ENCODE results near the gene TBC1D16.

The TBC1D16 gene

DNA sequence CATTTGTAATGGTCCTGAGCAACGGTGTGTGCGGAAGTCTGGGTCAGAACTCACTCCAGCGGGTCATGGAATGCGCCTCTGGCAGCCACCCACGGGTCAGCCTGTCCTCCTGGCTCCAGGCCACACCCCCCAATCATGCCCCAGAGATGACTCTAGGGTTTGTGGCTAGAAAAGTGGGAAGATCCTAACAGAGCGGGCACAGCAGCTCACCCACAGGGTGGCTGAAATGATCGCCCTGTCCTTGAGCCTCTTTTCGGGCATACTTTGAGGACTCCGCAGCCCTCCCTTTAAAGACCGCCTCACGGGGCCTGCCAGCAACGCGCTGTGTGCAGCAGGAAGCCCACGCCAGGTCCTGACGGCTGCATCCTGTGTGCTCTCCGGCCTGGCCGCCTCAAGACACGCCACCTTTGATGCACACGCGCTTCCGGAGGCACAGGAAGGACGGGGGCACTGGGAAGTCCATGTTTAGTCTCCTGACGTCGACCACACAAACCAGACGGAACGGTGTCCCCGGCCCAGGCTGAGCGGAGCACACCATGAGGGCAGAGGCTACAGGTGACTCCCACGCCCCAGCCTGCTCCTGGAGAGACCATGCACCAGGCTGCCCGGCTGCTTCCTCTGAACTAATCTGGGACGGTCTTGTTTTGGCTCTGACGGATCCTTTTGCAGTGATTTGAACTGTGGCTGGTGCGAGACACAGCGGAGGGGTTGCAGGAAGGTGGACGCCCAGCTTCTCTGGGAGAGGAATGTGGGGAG lies 92.9 kb downstream of the TBC1D16 start:
- in situ Hi-C loops (cut with MboI; ENCODE audit: low sequenced_read_pairs): no loop called here

DNA sequence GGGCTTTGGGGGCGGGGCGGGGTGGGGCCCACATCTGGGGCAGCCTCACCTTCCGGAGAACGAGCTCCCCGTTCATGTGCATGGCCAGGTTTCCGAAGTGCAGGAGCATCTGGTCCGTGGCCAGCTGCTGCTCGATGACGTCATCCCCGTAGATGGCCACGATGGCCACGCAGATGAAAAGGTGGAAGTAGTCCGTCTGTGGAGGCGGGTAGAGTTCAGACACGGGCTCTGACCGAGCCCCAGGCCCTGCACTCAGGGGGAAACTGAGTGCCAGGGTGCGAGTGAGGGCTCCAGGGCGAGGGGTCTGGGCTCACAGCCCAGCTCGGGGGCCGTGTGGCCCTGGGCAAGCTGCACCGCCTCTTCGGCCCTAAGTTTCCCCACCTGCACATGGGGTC lies 93.7 kb downstream of the TBC1D16 start:
- in situ Hi-C loops (cut with MboI; ENCODE audit: low sequenced_read_pairs): no loop called here

DNA sequence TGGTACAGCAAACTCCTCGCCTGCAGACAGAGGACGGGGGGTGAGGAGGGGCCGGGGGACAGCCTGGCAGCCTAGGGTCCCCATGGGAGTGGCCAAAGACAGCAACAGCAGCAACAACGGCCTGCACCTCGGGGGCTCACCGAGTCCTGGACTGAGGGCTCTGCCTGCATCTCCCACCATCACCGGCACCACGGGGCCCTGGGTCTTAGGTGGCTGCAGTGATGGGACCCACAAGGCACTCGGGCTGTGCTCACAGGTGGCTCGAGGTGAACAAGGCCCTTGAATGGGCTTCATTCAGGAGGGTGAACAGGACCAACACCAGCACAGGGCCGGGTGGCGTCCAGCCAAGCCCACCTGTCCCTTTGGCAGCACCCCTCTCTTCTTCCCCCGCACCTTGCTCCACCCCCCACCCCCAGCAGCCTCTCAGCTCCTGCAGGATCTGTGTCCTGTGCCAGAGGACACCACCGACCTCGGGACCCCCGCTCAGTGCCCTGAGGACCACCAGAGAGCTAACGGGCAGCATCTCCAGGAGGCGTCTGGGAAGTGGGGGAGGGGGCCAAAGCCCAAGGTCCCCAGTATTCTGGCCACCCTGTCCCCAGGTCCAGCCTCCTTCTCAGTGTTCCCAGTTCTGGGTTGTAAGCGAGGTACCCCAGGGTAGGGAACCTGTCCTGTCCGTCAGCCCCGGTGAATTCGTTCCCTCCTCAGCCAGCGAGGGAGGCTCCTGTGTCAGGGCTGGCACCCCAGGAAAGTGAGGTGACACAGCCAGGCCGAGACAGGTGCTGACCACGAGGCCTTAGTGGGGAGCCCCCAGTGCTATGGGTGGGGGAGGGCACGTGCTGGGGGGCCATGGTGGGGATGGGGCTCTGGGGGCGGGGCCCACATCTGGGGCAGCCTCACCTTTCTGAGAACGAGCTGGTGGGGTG lies 94.3 kb downstream of the TBC1D16 start:
- in situ Hi-C loops (cut with MboI; ENCODE audit: low sequenced_read_pairs): no loop called here

DNA sequence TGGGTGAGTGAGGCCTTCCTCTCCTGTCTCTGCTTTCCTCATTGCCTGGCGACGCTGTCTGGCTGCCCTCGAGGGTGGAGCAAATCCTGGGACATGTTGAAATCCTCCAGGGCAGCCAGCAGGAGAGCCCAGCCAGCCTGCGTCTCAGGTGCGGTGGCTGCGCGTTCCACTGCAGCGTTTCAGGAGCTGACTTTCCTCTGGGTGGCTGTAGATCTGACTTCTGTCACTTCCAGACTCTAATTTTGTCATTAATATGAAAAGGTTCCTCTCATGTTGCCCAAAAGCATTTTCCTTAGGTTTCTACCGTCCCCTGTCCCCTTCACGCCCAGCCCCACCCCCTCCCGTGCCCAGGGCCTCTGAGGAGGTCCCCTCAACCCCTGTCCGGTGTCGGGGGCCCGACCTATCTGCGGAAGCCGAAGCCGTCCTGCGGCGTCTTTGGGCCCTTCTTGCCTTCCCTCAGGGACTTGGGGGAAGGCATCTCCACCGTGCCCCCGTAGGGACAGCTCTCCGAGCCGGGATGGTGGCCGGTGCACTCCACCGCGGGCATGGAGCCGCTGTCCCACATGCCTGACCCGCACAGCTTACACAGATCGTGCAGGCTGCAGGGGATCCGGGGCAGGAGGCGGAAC lies 95.1 kb downstream of the TBC1D16 start:
- in situ Hi-C loops (cut with MboI; ENCODE audit: low sequenced_read_pairs): no loop called here

DNA sequence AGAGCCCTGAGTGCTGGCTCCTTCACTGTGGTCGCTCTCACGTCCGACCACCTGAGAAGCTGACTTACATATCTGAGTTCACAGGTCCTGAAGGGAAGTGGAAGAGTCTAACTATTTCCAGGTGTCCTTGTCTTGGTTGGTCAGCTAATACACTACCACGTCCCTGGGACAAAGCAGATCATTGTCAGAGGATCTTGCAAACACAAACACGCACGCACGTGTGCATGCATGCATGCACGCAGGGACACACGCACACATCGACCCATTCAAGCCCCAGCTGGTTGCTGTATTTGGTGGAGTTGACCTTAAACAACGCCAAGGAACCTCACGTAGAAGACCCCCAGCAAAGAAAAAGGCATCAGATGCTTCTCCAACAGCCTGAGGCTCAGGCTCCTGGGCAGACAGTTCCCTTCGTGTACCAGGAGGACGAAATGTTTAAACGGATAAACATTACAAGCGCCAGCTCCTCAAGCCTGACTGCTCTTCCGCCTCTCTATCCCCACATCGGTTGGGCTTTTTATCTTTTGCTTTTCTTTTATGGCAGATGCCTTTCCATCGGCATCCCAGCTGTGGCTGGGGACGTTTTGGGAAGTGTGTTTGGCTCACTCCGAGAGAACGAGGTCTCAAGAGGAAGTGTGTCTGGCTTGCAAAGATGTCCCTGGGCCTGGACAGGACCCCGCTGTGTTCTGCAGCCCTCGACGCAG lies 95.8 kb downstream of the TBC1D16 start:
- in situ Hi-C loops (cut with MboI; ENCODE audit: low sequenced_read_pairs): no loop called here

DNA sequence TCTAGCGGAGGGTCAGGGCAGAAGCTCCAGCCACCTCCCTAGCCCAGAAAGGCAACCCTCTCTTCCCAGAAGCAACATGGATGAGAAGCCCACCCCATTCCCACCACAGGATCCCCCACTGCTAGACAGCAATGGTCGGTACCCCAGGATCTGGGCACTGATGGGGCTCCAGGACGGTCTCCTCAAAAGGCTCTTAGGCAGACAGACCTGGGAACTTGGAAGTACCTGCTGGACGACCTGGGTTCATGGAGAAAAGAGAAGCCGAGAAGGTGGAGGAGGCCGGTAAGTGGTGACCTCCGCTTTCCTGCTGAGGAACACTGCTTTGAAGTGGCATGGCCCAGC lies 96.6 kb downstream of the TBC1D16 start:
- in situ Hi-C loops (cut with MboI; ENCODE audit: low sequenced_read_pairs): no loop called here

DNA sequence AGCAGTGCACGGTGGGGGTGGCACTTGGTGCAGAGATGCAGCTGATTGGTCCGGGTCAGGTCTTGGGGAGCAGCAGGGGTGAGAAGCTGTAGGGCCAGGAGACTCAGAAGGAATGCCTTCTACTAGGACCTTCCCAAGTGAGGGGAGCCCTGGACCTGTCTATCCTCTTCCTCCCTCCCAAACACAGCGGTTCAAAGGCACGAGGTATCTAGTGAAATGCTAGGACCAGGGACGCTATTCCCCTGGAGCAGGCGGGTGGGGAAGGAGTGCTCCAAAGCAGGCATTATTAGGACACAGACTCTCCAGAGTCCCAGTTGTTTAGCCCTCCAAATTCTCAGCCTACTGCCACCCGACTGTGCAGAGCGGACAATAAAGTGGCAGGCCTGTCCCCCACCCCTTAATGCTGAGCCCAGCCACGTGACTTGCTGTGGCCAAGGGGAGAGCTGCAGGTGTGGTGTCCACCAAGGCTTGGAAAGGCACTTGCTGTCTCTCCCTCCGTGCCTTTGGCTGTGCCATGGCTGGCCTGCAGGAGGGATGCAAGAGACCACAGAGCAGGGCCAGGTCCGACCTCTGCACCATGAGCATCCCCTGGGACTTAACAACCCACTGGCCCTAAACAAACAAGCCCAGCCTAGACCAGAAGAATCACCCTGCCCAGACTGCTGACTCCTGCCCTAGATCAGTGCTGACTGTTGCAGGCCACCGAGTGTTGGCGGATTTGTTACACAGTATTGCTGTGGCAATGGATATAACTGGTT lies 97.2 kb downstream of the TBC1D16 start:
- in situ Hi-C loops (cut with MboI; ENCODE audit: low sequenced_read_pairs): no loop called here

DNA sequence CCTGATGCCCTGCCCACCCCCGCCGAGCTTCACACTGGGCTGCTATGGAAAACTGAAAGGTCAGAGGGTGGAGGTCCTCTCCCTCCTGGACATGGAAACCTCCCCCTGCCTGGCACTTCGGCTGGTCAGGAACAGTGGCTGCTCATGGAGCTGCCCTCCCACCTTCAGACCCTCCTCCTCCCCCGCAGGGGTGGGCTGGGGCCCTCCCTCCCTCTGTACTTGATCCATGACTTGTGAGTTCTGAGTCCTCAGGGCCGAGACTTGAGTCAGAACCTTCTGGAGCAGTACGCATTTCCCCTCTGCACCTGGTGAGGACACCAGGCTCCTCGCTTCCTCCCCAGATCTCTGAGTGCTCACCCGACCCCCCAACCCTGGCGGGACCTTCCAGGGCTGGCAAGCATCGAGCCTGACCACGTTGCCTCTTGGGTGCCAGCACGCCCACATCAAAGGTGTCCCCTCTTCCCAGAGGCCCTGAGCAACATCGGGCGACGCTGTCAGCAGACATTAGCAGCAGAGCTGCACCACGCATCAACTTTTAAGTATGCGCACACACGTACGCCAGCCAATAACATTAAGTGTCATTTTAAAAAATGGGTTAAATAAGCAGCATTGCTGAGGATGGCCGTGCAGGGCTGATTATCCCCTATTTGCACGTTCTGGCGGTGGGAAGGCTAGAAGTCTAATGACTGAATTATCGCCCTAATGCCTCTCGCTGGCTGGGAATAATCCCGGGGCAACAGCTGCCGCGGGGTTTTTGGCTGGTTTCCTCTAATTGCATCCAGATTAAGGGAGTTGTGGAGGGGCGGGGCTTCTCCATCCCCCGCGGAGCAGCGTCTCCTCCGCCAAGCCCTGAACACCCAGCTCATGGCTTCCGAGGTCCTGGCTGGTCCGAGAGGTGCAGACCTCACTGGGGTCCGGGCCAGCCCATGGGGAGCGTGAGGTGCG lies 98.0 kb downstream of the TBC1D16 start:
- in situ Hi-C loops (cut with MboI; ENCODE audit: low sequenced_read_pairs): no loop called here

DNA sequence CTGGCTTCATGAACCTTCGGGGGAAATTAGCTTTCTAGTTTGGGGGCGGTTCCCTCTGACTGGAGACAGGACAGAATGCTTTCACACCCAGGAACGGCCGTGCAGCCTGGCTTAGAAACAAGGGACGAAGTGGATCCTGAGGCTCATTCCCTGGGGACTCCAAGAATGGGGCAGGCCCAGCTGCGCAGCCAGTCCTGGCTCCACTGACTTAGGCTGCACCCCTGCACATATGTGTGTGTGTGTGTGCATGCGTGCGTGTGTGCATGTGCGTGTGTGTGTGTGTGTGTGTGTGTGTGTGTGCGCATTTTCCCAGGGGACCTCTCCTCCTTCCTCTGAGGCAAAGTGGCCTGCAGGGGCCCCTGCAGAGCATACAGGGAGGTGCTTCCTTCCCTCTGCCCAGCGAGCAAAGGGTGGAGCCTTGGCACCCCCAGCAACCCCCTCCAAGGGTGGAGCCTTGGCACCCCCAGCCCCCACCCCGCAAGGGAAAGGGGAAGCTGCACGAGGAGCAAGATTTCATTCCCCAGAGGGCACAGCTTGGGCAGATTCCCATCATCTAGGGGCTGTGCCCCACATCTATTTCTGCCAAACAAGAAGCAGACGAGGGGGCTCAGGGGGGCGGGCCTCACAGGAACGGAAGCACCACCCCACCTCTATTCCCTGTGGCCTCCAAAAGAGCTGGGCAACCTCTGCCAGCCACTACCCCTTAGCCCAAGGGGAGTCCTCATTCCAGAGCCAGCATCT lies 98.9 kb downstream of the TBC1D16 start:
- in situ Hi-C loops (cut with MboI; ENCODE audit: low sequenced_read_pairs): no loop called here

DNA sequence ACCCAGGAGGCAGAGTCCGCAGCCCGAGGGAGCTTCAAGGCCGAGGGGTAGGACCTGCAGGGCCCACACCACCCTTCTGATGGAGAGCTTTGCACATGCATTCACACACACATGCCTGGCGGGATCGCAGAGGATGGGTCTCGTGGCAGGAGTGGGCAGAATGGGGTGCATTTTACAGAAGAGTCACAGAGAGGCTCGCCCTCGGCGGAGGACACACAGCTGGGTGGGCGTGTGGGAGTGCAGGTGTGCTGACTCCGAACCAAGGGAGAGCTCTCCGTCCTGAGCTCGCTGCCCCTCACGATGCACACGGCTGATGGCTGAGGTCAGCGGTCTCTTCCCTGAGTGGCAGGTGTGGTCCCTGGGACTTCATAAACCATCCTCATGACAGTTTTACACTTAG lies 99.6 kb downstream of the TBC1D16 start:
- in situ Hi-C loops (cut with MboI; ENCODE audit: low sequenced_read_pairs): no loop called here

DNA sequence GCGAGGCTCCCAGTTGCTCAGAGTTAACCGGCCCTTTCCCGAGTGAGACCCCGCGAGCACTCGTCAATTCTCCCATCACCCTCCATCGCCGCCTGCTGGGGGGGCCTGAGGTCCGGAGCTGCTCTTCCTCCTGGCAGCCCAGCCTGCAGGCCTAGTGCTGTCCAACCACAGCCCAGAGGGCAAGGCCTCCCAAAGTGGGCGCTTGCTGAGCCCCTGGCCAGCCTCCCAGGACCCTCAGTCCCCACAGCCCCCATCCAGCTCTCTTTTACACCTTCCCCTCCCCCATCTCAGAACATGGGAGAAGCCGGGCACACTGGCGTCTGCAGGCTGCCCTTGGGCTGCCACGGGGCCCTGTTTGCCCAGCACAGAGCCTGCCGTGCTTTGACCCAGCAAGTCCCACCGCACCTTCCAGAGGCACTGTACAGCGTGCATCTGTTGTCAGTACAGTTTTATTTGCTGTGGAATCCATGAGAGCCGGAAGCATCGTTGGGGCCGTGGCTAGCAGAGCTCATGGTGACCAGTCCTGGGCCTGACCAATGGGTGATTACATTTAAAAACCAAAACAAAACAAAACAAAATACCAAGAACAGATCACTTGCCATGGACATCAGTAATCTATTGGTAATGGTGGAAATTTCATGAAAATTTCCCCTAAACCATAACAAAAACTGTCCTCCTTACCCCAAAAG lies 100.3 kb downstream of the TBC1D16 start:
- in situ Hi-C loops (cut with MboI; ENCODE audit: low sequenced_read_pairs): no loop called here

DNA sequence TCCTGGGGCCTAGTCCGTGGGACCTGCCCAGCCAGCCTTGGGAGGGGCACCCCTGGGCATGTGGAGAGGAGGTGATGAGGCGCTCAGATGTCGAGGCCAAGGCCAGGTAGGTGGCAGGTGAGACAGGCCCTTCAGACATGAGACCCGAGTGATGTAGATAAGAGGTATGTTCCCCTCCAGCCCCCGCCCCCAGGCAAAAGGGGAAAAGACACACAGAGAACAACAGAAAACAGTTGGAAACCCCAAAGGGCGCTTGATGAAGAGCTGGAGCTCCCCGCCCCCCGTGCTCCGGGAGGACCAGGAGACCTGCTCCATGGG lies 101.1 kb downstream of the TBC1D16 start:
- in situ Hi-C loops (cut with MboI; ENCODE audit: low sequenced_read_pairs): no loop called here

DNA sequence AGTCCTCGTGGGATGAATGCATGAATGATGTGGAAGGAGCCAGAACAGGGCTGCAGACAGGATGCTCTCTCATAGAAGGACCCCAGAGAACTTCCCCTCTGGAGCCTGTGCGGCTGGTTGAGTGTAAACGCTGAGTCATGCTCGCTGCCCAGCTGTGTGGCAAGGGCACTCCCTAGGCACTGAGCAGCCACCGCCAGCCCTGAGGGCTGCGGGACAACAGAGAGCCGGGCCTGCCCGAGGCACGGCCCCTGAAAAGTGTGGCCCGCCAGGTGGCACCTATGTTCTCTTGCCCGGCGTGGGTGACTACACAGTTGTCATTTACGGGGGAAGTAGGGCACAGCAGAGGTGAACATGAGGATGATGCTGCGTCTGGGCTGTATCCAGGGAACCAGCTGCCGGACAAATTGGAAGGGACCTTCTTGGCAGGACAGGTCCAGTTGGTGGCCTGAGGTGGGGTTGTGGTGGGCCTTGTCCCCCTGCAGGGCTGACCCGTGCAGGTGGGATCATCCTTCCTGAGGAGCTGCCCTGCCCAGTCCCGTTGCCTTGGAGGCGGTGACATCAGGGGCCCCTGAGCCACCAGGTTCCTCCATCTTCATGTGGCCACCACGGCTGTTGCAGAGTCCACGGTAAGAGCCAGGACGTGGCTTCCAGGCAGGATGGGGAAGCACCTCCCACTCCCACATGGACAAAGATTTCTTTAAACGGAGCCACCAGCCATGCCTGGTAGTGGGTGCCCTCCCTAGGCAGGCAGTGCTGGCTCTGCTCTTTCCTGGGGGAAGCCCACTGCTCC lies 101.6 kb downstream of the TBC1D16 start:
- in situ Hi-C loops (cut with MboI; ENCODE audit: low sequenced_read_pairs): no loop called here

DNA sequence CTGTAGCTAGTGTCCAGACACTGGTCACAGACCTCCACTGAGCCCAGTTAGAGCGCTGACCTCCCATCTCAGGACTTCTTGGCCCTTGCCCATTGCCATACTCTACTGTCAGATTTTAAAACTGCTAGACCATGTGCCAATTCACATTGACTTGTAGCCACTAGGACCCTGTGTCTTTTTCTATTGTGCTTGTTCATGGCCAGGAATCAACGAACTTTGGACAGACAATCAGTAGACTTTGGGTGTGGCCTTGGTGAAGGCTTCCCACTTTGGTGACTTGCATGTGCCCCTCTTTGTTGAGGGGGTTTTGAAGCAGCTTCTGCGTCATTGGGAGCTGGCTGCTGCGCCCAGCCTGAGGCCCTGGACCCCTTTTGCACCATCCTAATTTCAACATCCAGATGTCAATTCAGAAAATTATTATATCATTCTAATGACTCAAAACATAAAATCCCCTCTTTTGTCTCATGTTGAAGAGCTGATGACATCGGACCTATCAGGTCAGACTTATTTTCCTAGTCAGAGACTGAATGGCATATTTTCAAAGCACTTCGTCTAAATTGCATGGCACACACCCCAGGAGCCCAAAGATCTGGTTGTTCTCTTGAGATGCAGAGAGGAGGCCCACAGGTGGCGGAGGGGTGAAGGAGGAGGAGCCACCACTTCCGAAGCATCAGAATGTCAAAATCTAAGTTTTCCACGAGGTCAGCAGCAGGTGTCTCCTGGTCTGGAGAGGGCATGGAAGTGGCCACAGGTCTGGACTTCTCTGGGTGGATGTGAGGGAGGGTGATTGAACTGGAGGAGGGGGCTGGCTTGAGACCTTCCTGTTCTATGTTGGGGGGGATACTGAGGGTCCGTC lies 103.0 kb downstream of the TBC1D16 start:
- in situ Hi-C loops (cut with MboI; ENCODE audit: low sequenced_read_pairs): no loop called here

DNA sequence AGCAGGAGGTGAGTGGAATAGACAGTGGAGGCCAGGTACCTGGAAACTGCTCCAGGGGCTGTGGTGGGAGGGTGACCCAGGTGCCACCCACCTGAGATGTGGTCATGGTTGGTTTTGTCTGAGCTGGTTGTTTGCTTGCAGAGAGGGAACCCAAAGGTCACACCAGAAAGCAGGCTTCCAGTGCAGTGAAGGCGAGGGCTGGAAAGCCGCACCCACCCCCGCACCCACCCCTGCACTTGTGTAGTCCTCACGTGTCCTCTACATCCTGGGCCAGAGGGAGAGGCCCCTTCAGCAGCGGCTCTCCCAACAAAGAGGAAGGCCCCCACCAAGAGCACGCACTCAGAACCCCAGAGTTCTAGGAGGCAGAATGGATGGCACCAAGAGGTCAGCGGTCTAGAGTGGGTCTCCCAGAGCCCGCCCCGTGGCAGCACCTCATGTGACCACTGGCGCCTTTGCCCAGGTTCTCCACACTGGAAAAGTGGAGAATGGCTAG lies 103.8 kb downstream of the TBC1D16 start:
- in situ Hi-C loops (cut with MboI; ENCODE audit: low sequenced_read_pairs): no loop called here
